Activated CD8-positive, alpha-beta memory T cell treated with anti-CD3 and anti-CD28 coated beads, Interleukin-2, amount 10 ng/mL, durations not matched to agents 7 days and 5 days (primary cell): ENCODE measurements around the gene MAL. TPM values are rescaled to one million over a fixed set of nuclear protein-coding genes. Genes with fewer than 3 reads are reported as not detected.

Experiments used
- ATAC-seq: fragments of 150-1000 bp; cut with Tn5 transposase; one replicate; pipeline ENCODE4 v1.10.0; 2021; ENCODE audit warnings: moderate library complexity
- CTCF ChIA-PET: fragments of 350-600 bp; sonication (Branson Sonifier 250); formaldehyde crosslinking; loops from one replicate; lab custom pipeline; 2021; ENCODE audit warnings: antibody characterized with exemption; lab: Charles Lee
- DNase-seq: peaks from one replicate; pipeline ENCODE4 v3.0.0-alpha.2; 2020
- H3K27ac Mint-ChIP-seq: one replicate; pipeline ENCODE4 v1.8.0; 2021; ENCODE audit warnings: mild to moderate bottlenecking, mixed read lengths
- H3K27me3 Mint-ChIP-seq: one replicate; pipeline ENCODE4 v1.8.0; 2021; ENCODE audit warnings: mixed read lengths
- H3K36me3 Mint-ChIP-seq: one replicate; pipeline ENCODE4 v1.8.0; 2021; ENCODE audit warnings: mild to moderate bottlenecking, mixed read lengths
- H3K4me1 Mint-ChIP-seq: one replicate; pipeline ENCODE4 v1.8.0; 2021; ENCODE audit warnings: mixed read lengths
- H3K4me3 Mint-ChIP-seq: one replicate; pipeline ENCODE4 v1.8.0; 2021; ENCODE audit warnings: mild to moderate bottlenecking, moderate library complexity, mixed read lengths
- H3K9me3 Mint-ChIP-seq: one replicate; pipeline ENCODE4 v1.8.0; 2022; ENCODE audit warnings: low read depth, mixed read lengths
- total RNA-seq, 2 experiments: library from RNA; stranded (reverse); gene quantifications; one replicate each; pipeline ENCODE4 v1.2.3, GENCODE V29; 2021

MAL gene
- total RNA-seq, 2 experiments from 2014 or later = 54.6 to 178 TPM

GRCh38 chr2:95004287-95004686 is 21.2 kb upstream of the MAL start:
- DNase-seq (no peak), ATAC-seq (no peak)
- no peak overlapping the region for H3K27ac Mint-ChIP-seq
- CTCF ChIA-PET = no interaction called here
- peaks cover 18% of the 10 kb centered on the region for H3K27me3 Mint-ChIP-seq
- H3K9me3 Mint-ChIP-seq = no peaks in the 10 kb centered on the region
- no peak overlapping the region for H3K4me3 Mint-ChIP-seq
- peaks cover 5% of the 10 kb centered on the region for H3K4me1 Mint-ChIP-seq
- H3K36me3 Mint-ChIP-seq = no peaks in the 10 kb centered on the region

- no peaks in the 10 kb centered on the region for H3K9me3 Mint-ChIP-seq
- peaks cover 14% of the 10 kb centered on the region for H3K27me3 Mint-ChIP-seq
- no peak overlapping the region for H3K4me3 Mint-ChIP-seq
- H3K27ac Mint-ChIP-seq = no peak overlapping the region
- no peak for ATAC-seq
- H3K36me3 Mint-ChIP-seq = no peaks in the 10 kb centered on the region
- CTCF ChIA-PET = no interaction called here
- H3K4me1 Mint-ChIP-seq = peaks cover 5% of the 10 kb centered on the region
- no peak for DNase-seq
Measured at GRCh38 chr2:95004711-95005110, 20.8 kb upstream of the MAL start.

DNA sequence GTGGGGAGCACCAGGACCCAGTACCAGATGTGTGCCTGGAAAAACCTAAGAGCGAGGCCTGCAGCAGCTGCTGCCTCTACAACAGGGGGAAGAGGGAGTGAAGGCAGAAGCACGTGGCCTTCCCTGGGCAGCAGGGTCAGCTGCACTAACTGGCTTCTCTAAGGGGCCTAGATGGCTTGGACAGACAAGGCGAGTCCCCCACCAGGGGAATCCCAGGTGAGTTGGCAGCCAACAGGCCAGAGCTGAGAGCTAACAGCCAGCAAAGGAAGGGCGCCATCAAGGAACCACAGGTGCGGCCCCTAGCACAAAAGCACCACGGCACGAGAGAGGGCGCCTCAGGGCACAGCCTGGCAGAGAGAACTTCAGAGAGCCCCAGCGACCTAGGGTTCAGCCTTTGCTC is 19.8 kb upstream of the MAL start:
- Mint-ChIP-seq H3K4me3 (no peak overlapping the region), H3K9me3 (no peaks in the 10 kb centered on the region), H3K27me3 (peaks cover 10% of the 10 kb centered on the region), H3K36me3 (no peaks in the 10 kb centered on the region), H3K27ac (no peak overlapping the region), H3K4me1 (peaks cover 5% of the 10 kb centered on the region)
- CTCF ChIA-PET = interaction anchor here (1.1 kb wide), 1 partner anchor 17 kb away, joined by 4 read pairs; no protein-coding TSS in a partner anchor
- no peak for ATAC-seq
- no peak for DNase-seq

DNA sequence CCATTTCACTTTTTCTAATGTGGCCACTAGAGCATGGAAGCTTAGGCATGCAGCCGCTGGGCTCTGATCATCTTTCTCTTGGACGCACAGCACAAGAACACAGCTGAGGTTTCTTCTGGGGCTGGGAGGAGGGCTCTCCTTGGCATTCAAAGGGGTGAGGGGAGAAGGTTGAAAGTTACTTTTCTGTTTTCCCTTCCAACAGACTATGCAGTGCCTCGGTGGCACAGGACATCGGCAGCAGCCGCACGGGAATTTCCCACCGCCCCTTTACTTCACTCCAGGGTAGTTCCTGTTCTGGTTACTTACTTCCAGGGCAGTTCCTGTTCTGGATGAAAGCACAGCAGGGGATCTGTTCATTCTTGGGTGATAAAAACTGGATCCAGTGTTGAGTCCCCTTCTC is 18.9 kb upstream of the MAL start:
- no peak overlapping the region for H3K4me3 Mint-ChIP-seq
- CTCF ChIA-PET = interaction anchor here (1.1 kb wide), 1 partner anchor 16 kb away, joined by 4 read pairs; no protein-coding TSS in a partner anchor
- DNase-seq (no peak), ATAC-seq (no peak)
- no peaks in the 10 kb centered on the region for H3K36me3 Mint-ChIP-seq
- peaks cover 5% of the 10 kb centered on the region for H3K4me1 Mint-ChIP-seq
- no peaks in the 10 kb centered on the region for H3K9me3 Mint-ChIP-seq
- H3K27me3 Mint-ChIP-seq = peaks cover 10% of the 10 kb centered on the region
- H3K27ac Mint-ChIP-seq = no peak overlapping the region

GRCh38 chr2:95007031-95007609 is 18.4 kb upstream of the MAL start:
- H3K4me3 Mint-ChIP-seq = no peak overlapping the region
- ATAC-seq (no peak), DNase-seq (no peak)
- CTCF ChIA-PET = interaction anchor here (1.1 kb wide), 1 partner anchor 15 kb away, joined by 4 read pairs; no protein-coding TSS in a partner anchor
- H3K4me1 Mint-ChIP-seq = peaks cover 5% of the 10 kb centered on the region
- no peaks in the 10 kb centered on the region for H3K9me3 Mint-ChIP-seq
- H3K27me3 Mint-ChIP-seq = peaks cover 10% of the 10 kb centered on the region
- no peaks in the 10 kb centered on the region for H3K36me3 Mint-ChIP-seq
- no peak overlapping the region for H3K27ac Mint-ChIP-seq

DNA sequence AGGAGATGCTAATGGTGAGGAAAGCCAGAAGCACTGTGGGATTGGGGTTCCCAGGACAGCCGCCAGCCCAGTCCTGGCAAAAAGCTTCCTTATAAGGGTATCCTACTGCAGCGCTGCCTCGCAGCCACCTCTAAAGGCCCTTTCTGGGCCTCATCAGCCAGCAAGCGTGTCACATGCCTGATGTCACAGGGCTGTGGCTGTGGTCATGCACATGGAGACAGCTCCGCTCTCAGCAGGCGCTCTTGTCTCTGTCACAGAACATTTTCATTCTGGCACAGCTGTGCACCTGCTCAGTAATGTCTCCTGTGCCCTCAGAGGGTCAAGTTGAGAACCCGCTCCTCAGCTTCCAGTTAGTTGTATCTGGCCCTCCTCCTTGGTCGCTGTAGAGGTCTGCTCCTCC is 17.7 kb upstream of the MAL start:
- Mint-ChIP-seq H3K4me1 (peaks cover 9% of the 10 kb centered on the region), H3K27ac (no peak overlapping the region), H3K4me3 (no peak overlapping the region), H3K36me3 (no peaks in the 10 kb centered on the region), H3K27me3 (peaks cover 9% of the 10 kb centered on the region), H3K9me3 (no peaks in the 10 kb centered on the region)
- DNase-seq (no peak), ATAC-seq (no peak)
- CTCF ChIA-PET = no interaction called here

GRCh38 chr2:95008306-95008705 is 17.2 kb upstream of the MAL start:
- Mint-ChIP-seq H3K4me3 (no peak overlapping the region), H3K36me3 (no peaks in the 10 kb centered on the region), H3K9me3 (no peaks in the 10 kb centered on the region), H3K27ac (no peak overlapping the region), H3K4me1 (peaks cover 12% of the 10 kb centered on the region), H3K27me3 (peaks cover 8% of the 10 kb centered on the region)
- CTCF ChIA-PET = no interaction called here
- ATAC-seq (no peak), DNase-seq (no peak)

DNA sequence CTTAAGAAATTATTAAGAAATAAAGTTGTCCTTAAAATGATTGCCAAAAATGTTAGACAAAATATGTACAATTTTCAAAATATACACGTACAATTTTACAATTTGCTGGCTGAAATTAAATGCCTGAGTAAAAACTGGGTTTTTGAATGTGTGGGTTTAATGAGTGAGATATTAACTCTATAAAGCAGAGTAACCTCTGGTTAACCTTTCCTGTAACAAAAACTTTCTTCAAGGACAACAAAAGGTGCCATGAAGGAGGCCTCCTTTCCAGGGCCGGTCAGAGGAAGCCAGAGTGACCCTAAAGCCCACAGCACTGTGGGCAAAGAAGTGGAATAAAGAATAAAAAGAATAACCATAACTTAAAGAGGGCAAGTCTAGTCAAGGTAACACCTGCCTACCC is 16.5 kb upstream of the MAL start:
- peaks cover 14% of the 10 kb centered on the region for H3K4me1 Mint-ChIP-seq
- H3K4me3 Mint-ChIP-seq = no peak overlapping the region
- DNase-seq (no peak), ATAC-seq (no peak)
- CTCF ChIA-PET = interaction anchor here (1.0 to 1.1 kb wide), 2 partner anchors 68 to 70 kb away, joined by 3 to 4 read pairs; no protein-coding TSS in a partner anchor
- H3K9me3 Mint-ChIP-seq = no peaks in the 10 kb centered on the region
- no peak overlapping the region for H3K27ac Mint-ChIP-seq
- H3K36me3 Mint-ChIP-seq = no peaks in the 10 kb centered on the region
- peaks cover 6% of the 10 kb centered on the region for H3K27me3 Mint-ChIP-seq

DNA sequence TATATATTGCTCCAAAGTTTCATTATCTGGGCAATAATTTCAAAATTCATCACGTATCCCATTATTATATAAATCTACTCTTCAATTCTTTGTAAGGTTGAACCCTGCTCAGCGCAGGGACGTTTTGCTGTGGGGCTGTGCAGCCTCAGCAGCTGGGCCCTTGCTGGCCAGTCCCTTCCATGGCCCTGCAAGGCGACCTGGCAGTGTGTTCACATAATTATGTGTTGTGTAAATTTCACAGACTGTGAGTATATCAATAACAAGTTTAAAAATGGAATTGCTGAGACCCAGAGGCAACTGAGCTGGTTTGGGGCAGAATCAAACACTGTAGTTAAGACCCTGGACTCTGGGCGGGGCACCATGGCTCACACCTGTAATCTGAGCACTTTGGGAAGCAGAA is 16.1 kb upstream of the MAL start:
- Mint-ChIP-seq H3K27ac (no peak overlapping the region), H3K27me3 (peaks cover 2% of the 10 kb centered on the region), H3K4me1 (peaks cover 13% of the 10 kb centered on the region), H3K4me3 (no peak overlapping the region), H3K36me3 (no peaks in the 10 kb centered on the region), H3K9me3 (no peaks in the 10 kb centered on the region)
- DNase-seq (no peak), ATAC-seq (no peak)
- CTCF ChIA-PET = interaction anchor here (0.8 to 1.1 kb wide), 3 partner anchors 13 to 70 kb away, joined by 3 to 4 read pairs (median 4); no protein-coding TSS in a partner anchor

- CTCF ChIA-PET = interaction anchor here (0.8 to 1.1 kb wide), 3 partner anchors 12 to 69 kb away, joined by 3 to 4 read pairs (median 4); no protein-coding TSS in a partner anchor
- no peak for DNase-seq
- Mint-ChIP-seq H3K36me3 (no peaks in the 10 kb centered on the region), H3K4me3 (no peak overlapping the region), H3K27ac (no peak overlapping the region), H3K9me3 (no peaks in the 10 kb centered on the region), H3K4me1 (peaks cover 12% of the 10 kb centered on the region), H3K27me3 (no peaks in the 10 kb centered on the region)
- ATAC-seq = no peak
Measured at GRCh38 chr2:95010126-95010525, 15.4 kb upstream of the MAL start.

- peaks cover 18% of the 10 kb centered on the region for H3K4me1 Mint-ChIP-seq
- CTCF ChIA-PET = no interaction called here
Measured at GRCh38 chr2:95010718-95011117, 14.8 kb upstream of the MAL start.

DNA sequence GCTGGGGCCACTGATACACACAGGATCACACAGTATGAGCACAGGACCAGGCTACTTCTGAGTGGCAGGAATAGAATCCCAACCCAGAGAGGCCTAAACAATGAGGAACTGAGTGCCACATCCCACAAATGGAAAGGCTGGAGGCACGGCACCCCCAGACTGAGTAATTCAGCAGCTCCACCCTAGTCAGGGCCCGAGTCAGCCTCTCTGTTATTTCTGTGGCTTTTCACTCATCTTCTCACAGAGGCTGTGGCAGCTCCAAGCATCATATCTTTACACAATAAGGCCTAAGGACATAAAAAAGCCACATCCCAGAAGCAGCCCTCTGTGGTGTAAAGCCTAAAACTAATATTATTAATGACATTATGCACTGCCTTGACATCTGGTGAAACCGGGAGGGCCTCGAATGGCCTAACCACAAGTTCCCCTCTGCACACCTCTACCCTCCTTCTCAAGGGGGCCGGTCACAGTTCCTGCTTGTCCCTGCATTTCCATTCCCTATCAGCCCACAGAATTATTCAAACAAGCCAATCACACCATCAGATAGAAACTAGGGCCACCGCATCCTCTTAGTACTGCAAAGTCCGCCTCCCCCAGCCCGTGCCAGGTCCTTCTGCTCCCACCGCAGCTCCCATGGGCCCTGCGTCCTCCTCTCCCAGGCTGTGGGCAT is 12.5 kb upstream of the MAL start:
- CTCF ChIA-PET = interaction anchor here (0.9 to 2.3 kb wide), 3 partner anchors 10 to 108 kb away, joined by 3 to 10 read pairs (median 3); partner anchors contain the start of gene MRPS5
- no peak overlapping the region for H3K27ac Mint-ChIP-seq
- peak; percentile 50 for ATAC-seq

More at GRCh38 chr2:95010718-95011117, 14.8 kb upstream of the MAL start:
- Mint-ChIP-seq H3K9me3 (no peaks in the 10 kb centered on the region), H3K27ac (no peak overlapping the region), H3K27me3 (no peaks in the 10 kb centered on the region), H3K4me3 (no peak overlapping the region), H3K36me3 (no peaks in the 10 kb centered on the region)
- DNase-seq (no peak), ATAC-seq (no peak)

DNA sequence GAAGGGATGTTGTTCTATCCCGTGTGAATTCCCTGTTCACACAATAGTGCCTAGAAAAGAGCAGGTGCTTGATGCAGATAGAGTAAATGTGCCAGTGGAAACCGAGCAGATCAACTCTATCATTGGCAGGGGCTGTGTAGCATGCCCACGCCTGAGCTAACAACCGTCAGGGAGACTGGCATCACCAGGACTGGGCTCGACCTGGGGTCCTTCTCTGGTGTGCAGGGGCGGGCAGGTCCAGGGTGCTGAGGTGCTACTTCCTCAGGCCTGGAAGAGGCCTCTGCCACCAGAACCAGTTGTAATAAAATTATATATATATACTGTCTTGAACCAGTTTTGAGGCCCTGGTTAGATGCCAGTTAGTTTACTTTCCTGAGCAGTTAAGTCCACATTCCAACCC is 11.8 kb upstream of the MAL start:
- Mint-ChIP-seq H3K27ac (no peak overlapping the region), H3K9me3 (no peaks in the 10 kb centered on the region), H3K36me3 (no peaks in the 10 kb centered on the region), H3K4me1 (peaks cover 19% of the 10 kb centered on the region), H3K4me3 (no peak overlapping the region), H3K27me3 (no peaks in the 10 kb centered on the region)
- no peak for DNase-seq
- no peak for ATAC-seq
- CTCF ChIA-PET = interaction anchor here (1.1 to 2.3 kb wide), 3 partner anchors 9 to 61 kb away, joined by 3 to 10 read pairs (median 3); partner anchors contain the start of gene MAL

More for the DNA sequence above, 12.5 kb upstream of the MAL start:
- H3K4me3 Mint-ChIP-seq = no peak overlapping the region
- no peaks in the 10 kb centered on the region for H3K9me3 Mint-ChIP-seq
- no peak for DNase-seq
- no peaks in the 10 kb centered on the region for H3K27me3 Mint-ChIP-seq
- H3K4me1 Mint-ChIP-seq = peaks cover 19% of the 10 kb centered on the region
- no peaks in the 10 kb centered on the region for H3K36me3 Mint-ChIP-seq
